Transverse colon (tissue), 4 donors: ENCODE measurements around the gene BAHCC1. TPM values are rescaled to one million over a fixed set of nuclear protein-coding genes. Genes with fewer than 3 reads are reported as not detected.

ENCODE experiments used
- DNase-seq: peaks from one replicate; pipeline ENCODE4 v3.0.0-alpha.2; 2019
- H3K27ac ChIP-seq, 4 donors: fragments of 200-600 bp; sonication (generic); 2 replicates each; pipeline ENCODE4 v1.5.1; 2016 to 2018; ENCODE audit warnings: inconsistent platforms in 4 of 4
- H3K27me3 ChIP-seq: fragments of 200-600 bp; sonication (generic); 2 replicates; pipeline ENCODE4 v1.5.1; 2017; ENCODE audit warnings: inconsistent platforms
- H3K36me3 ChIP-seq, 4 donors: fragments of 200-600 bp; sonication (generic); 2 replicates each; pipeline ENCODE4 v1.5.1; 2017 to 2019; ENCODE audit warnings: inconsistent platforms in 4 of 4
- H3K4me1 ChIP-seq, 4 donors: fragments of 200-600 bp; sonication (generic); 2 replicates each; pipeline ENCODE4 v1.5.1; 2017 to 2020; ENCODE audit warnings: inconsistent platforms in 4 of 4
- H3K4me3 ChIP-seq, 4 donors: fragments of 200-600 bp; sonication (generic); 1 replicate in 1 of 4; 2 replicates in 3 of 4; pipeline versions ENCODE4 v1.5.1 to v1.6.1; 2017 to 2019; ENCODE audit warnings: inconsistent platforms in 4 of 4
- H3K9me3 ChIP-seq, 2 donors: fragments of 200-600 bp; sonication (generic); 2 replicates each; pipeline ENCODE4 v1.5.1; 2017 to 2019; ENCODE audit warnings: inconsistent platforms in 2 of 2
- EP300 ChIP-seq: sonication (generic); formaldehyde crosslinking; IDR thresholded peaks from one replicate; pipeline ENCODE4 v1.6.1; 2017; ENCODE audit warnings: antibody characterized with exemption, low read depth
- POLR2A ChIP-seq: fragments of 450-650 bp; IDR thresholded peaks from one replicate; pipeline ENCODE4 v1.6.1; 2016; ENCODE audit warnings: antibody characterized with exemption, mild to moderate bottlenecking, moderate library complexity
- POLR2AphosphoS5 ChIP-seq, 3 donors: sonication (generic); formaldehyde crosslinking; IDR thresholded peaks; one replicate each; pipeline ENCODE4 v1.6.1; 2016; ENCODE audit warnings: antibody characterized with exemption in 3 of 3
- WGBS, 2 donors: methylation state at CpG; one replicate each; pipeline ENCODE4 v1.1.5; 2018; ENCODE audit warnings: low coverage in 1 of 2; 5-methylcytosine and 5-hydroxymethylcytosine counted together
- in situ Hi-C, 4 donors: fragments of 200-750 bp; cut with MboI; loops; one replicate each; pipeline versions ENCODE4 v1.15.0 to v1.15.1; 2017; ENCODE audit warnings: low sequenced_read_pairs in 3 of 4, low pct_ligation_motif_present in 1 of 4, low pct_unique_long_range_greater_than_20kb in 1 of 4
- intact Hi-C: fragments of 100-400 bp; cut with DNase I; formaldehyde crosslinking; loops from one replicate; pipeline ENCODE4 v1.15.1; 2023; ENCODE audit warnings: low total_unique reads
- total RNA-seq, 4 donors: library from RNA; depleted of rRNA; stranded (reverse); fragments of >200 nt; gene quantifications; one replicate each; pipeline ENCODE4 v1.1.0, GENCODE V29; 2016
- TF ChIP-seq, protein P1 (sequence below), 5 experiments: fragments of 200-600 bp in 3 of 5; fragments of 450-650 bp in 2 of 5; sonication (generic) in 3 of 5; IDR thresholded peaks; 1 replicate in 2 of 5; 2 replicates in 3 of 5; pipeline ENCODE4 v1.5.1; 2016 to 2017; ENCODE audit warnings: antibody characterized with exemption in 5 of 5, inconsistent platforms in 3 of 5, mild to moderate bottlenecking in 2 of 5, moderate library complexity in 1 of 5

Gene BAHCC1
- total RNA-seq, 4 donors from 2014 or later = 8.7 to 133 (median 12.4) TPM

GRCh38 chr17:81440511-81441244, 45.4 kb downstream of the BAHCC1 start:
- H3K4me3 ChIP-seq = no peak overlapping the region
- in situ Hi-C loops (no loop called here), intact Hi-C loops (no loop called here)
- no peak overlapping the region for H3K27ac ChIP-seq
- DNase-seq = no peak
- no peaks in the 10 kb centered on the region for H3K9me3 ChIP-seq
- 81% methylated on average over 24 of the region's 24 CpGs; no CpG with 5 or more reads in 1 of the 2 donors for WGBS, 2 donors
- H3K27me3 ChIP-seq = no peaks in the 10 kb centered on the region
- no peaks in the 10 kb centered on the region for H3K36me3 ChIP-seq
- peaks cover 0 to 28% (median 20%) of the 10 kb centered on the region in 4 donors for H3K4me1 ChIP-seq
- TF ChIP-seq EP300 (no peak), POLR2AphosphoS5 (IDR thresholded peaks at IDR 0.05) (no peak)
- TF ChIP-seq, protein P1, sequence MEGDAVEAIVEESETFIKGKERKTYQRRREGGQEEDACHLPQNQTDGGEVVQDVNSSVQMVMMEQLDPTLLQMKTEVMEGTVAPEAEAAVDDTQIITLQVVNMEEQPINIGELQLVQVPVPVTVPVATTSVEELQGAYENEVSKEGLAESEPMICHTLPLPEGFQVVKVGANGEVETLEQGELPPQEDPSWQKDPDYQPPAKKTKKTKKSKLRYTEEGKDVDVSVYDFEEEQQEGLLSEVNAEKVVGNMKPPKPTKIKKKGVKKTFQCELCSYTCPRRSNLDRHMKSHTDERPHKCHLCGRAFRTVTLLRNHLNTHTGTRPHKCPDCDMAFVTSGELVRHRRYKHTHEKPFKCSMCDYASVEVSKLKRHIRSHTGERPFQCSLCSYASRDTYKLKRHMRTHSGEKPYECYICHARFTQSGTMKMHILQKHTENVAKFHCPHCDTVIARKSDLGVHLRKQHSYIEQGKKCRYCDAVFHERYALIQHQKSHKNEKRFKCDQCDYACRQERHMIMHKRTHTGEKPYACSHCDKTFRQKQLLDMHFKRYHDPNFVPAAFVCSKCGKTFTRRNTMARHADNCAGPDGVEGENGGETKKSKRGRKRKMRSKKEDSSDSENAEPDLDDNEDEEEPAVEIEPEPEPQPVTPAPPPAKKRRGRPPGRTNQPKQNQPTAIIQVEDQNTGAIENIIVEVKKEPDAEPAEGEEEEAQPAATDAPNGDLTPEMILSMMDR (IDR thresholded peaks at IDR 0.05) = peak in 3 of 5 experiments; percentile 19 to 24 (median 19)

DNA sequence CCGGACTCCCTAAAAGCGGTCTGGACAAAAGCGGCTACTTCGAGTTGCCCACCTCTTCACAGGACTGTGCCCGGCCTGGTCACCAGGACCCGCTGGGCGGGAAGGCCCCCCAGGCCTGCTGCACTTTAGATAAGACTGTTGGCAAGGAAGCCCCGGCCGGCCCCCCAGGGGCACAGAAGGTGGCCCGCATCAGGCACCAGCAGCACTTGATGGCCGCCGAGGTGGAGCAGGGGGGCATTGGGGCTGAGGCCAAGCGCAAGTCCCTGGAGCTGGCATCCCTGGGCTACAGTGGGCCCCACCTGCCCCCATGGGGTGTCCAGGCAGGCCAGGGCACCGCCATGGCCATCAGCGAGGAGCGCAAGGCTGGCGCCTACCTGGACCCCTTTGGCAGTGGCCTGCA, 47.5 kb downstream of the BAHCC1 start:
- H3K4me3 ChIP-seq = no peak overlapping the region
- WGBS, 2 donors = 94% methylated on average over 8 of the region's 17 CpGs; no CpG with 5 or more reads in 1 of the 2 donors
- in situ Hi-C loops = no loop called here
- intact Hi-C loops = no loop called here
- no peaks in the 10 kb centered on the region for H3K9me3 ChIP-seq
- TF ChIP-seq, protein P1 (IDR thresholded peaks at IDR 0.05) = no peak
- no peak for TF ChIP-seq EP300
- TF ChIP-seq POLR2AphosphoS5 (IDR thresholded peaks at IDR 0.05) = no peak
- no peak for TF ChIP-seq POLR2A
- H3K4me1 ChIP-seq = peaks cover 0 to 7% (median 5%) of the 10 kb centered on the region in 4 donors
- no peaks in the 10 kb centered on the region for H3K36me3 ChIP-seq
- DNase-seq = no peak
- H3K27me3 ChIP-seq = no peaks in the 10 kb centered on the region
- H3K27ac ChIP-seq = no peak overlapping the region

GRCh38 chr17:81443269-81443668, 48.0 kb downstream of the BAHCC1 start:
- no peak for TF ChIP-seq POLR2AphosphoS5 (IDR thresholded peaks at IDR 0.05)
- TF ChIP-seq EP300 = no peak
- TF ChIP-seq POLR2A = no peak
- TF ChIP-seq, protein P1 (IDR thresholded peaks at IDR 0.05) = no peak
- Histone ChIP-seq H3K9me3 (no peaks in the 10 kb centered on the region), H3K27me3 (no peaks in the 10 kb centered on the region), H3K36me3 (no peaks in the 10 kb centered on the region), H3K4me1 (peaks cover 0 to 7% (median 5%) of the 10 kb centered on the region in 4 donors), H3K4me3 (no peak overlapping the region), H3K27ac (no peak overlapping the region)
- DNase-seq = no peak
- intact Hi-C loops = no loop called here
- WGBS, 2 donors = 77% methylated on average over 8 of the region's 20 CpGs; no CpG with 5 or more reads in 1 of the 2 donors
- in situ Hi-C loops = no loop called here

DNA sequence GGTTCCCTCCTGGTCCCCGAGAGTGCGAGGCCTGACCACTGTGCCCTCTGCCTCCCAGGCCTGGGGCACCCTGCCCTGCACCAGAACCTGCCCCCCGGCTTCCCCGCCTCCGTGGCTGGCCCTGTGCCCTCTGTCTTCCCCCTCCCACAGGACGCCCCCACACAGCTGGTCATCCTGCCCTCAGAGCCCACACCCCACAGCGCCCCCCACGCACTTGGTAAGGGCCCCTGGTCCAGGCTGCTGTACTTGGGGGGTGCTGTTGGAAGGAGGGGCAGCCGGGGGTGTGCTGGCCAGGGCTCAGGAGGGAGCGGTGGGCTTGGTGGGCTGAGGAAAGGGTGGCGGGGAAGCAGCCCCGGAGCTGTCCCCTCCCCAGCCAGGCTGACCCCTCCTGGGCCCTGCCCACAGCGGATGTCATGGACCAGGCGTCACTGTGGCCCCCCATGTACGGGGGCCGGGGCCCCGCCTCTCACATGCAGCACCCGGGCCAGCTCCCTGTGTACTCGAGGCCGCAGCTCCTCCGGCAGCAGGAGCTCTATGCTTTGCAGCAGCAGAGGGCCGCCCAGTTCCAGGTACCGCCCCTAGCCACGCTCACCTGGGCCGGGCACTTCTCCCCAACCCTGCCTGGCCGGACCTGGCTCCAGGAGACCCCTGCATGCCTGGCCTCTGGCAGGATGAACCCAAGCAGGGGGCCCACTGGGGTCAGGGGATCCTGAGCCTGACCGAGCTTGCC, 49.5 kb downstream of the BAHCC1 start:
- TF ChIP-seq, protein P1 (IDR thresholded peaks at IDR 0.05) = no peak
- no peak for TF ChIP-seq POLR2A
- TF ChIP-seq POLR2AphosphoS5 (IDR thresholded peaks at IDR 0.05) = no peak
- H3K36me3 ChIP-seq = no peaks in the 10 kb centered on the region
- 78% methylated on average over 26 of the region's 27 CpGs; no CpG with 5 or more reads in 1 of the 2 donors for WGBS, 2 donors
- intact Hi-C loops (no loop called here), in situ Hi-C loops (no loop called here)
- H3K9me3 ChIP-seq = no peaks in the 10 kb centered on the region
- H3K4me3 ChIP-seq = no peak overlapping the region
- peaks cover 0 to 7% (median 5%) of the 10 kb centered on the region in 4 donors for H3K4me1 ChIP-seq
- H3K27ac ChIP-seq = no peak overlapping the region
- no peaks in the 10 kb centered on the region for H3K27me3 ChIP-seq
- DNase-seq = no peak
